SW 1271 (cell line): Measurements from ENCODE around the gene GRAMD2B.

Experiments used
- DNase-seq, 2 experiments: peaks; one replicate each; lab custom pipeline; 2025; lab: John Stamatoyannopoulos, UW

The GRAMD2B gene

DNA sequence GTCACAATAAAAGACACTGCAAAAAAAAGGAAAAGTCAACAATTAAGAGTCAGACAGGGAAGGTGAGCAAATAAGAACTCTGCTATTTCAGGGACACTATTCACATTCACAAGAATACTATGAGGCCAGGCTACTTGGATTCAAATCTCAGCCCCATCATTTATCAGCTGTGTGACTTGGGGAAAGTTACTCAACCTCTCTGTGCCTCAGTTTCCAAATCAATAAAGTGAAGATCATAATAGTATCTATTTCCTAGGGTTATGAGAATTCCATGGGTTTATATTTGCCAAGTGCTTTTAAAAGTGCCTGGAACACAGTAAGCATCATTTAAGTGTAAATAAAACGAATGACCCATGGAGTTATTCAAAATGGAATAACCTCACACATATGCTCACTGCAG is 115.4 kb downstream of the GRAMD2B start:
- no peak for DNase-seq

DNA sequence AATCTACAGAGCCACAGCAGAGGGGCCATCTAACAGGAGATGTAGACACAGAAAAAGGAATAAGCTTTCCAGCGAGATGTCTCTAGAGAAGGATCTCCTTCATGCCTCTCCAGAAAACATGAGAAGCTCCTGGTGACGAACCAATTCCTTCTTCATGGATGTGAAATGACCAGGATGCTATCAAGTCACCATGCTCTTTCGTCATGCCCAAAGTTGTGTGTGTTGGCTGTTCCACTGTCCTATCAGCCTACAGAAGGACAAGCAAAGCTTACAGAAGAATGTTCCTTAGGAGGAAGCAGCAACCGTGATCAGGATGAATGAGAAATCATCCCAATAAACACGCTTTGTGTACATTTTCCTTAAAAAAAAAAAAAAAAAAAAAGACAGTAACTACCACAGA is 117.4 kb downstream of the GRAMD2B start:
- DNase-seq, result no peak

DNA sequence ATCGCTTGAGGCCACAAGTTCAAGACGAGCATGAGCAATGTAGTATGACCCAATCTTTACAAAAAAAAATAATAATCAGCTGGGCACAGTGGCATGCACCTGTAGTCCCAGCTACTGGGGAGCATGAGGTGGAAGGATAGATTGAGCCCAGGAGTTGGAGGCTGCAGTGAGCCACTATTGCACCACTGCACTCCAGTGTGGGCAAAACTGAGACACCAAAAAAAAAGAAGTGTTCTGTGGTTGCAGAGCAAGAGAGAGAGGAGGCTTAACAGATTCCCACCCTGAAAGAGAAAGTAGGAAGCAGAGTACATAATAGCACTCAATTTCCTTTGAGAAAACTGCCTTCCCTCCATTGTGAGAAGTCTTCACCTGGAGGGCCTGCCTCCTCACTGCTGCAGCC is 119.2 kb downstream of the GRAMD2B start:
- no peak for DNase-seq

DNA sequence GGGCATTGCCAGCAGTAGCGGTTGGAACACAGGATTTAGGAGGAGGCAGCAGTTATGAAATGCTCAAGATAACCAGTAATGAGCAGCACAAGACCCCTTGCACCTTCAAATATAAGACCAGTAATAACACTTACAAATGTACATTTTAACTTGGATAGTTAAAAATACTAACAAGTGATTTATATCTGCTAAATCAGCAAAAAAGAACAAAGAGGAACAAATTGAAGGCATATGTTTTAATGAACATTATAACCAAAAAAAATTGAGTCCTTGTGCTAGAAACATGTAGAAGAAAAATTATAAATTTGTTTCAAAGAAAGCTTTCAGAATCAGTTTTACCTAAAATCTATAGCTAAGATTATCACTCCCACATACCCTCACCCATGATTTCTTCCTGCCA is 119.8 kb downstream of the GRAMD2B start:
- no peak for DNase-seq

DNA sequence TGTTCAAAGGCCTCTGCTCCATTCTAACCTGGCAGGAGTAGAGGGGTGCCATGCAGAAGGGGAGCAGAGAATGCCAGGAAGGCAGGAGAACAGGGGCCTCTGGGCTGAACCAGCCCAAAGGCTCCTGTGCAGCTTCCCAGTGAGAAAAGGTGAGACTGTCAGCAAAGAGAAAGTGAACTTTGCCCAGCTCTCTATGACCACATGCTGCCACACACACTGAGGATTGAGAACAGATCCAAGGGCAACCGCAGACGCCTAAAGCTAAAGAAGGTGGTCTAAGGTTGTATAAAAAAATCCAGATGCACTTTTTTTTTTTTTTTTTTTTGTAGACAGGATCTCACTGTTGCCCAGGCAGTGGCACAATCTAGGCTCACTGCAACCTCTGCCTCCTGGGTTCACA is 120.5 kb downstream of the GRAMD2B start:
- no peak for DNase-seq
